H1 (cell line): ENCODE results near the gene DFFB. TPM values are rescaled to one million over a fixed set of nuclear protein-coding genes. Genes with fewer than 3 reads are reported as not detected.

Experiments
- BCL11A ChIP-seq, 2 experiments: IDR thresholded peaks; one replicate each; pipeline ENCODE4 v1.6.1; 2011; ENCODE audit warnings: low read depth in 2 of 2, low read length in 2 of 2, mild to moderate bottlenecking in 2 of 2
- CHD7 ChIP-seq: fragments of 300-600 bp; sonication (generic); IDR thresholded peaks from 2 replicates; pipeline ENCODE4 v1.7.1; 2012; ENCODE audit warnings: low read length, moderate library complexity, mild to moderate bottlenecking, inconsistent platforms; ENCODE audit not compliant: insufficient replicate concordance
- GABPA ChIP-seq: IDR thresholded peaks from 2 replicates; pipeline ENCODE4 v1.6.1; 2011; ENCODE audit warnings: mild to moderate bottlenecking, low read length, moderate library complexity, borderline replicate concordance; ENCODE audit not compliant: insufficient read depth
- GTF2F1 ChIP-seq: IDR thresholded peaks from 2 replicates; pipeline ENCODE4 v1.6.1; 2012; ENCODE audit warnings: low read depth, low read length, improper control_type of control experiment, borderline replicate concordance
- KDM5A ChIP-seq: fragments of 200-600 bp; IDR thresholded peaks from 2 replicates; pipeline ENCODE4 v1.7.1; 2012; ENCODE audit warnings: mild to moderate bottlenecking, low read length, inconsistent platforms, mixed read lengths
- POLR2A ChIP-seq, 2 experiments: IDR thresholded peaks; 1 replicate in 1 of 2; 2 replicates in 1 of 2; pipeline ENCODE4 v1.6.1; 2011; ENCODE audit warnings: low read depth in 2 of 2, low read length in 2 of 2, mild to moderate bottlenecking in 2 of 2; ENCODE audit errors: control extremely low read depth in 1 of 2
- RBBP5 ChIP-seq: IDR thresholded peaks from 2 replicates; pipeline ENCODE4 v1.7.1; 2012; ENCODE audit warnings: low read depth, mild to moderate bottlenecking, inconsistent platforms, low read length, moderate library complexity, borderline replicate concordance
- SIX5 ChIP-seq: IDR thresholded peaks from 2 replicates; pipeline ENCODE4 v1.6.1; 2011; ENCODE audit warnings: mild to moderate bottlenecking, low read depth, low read length
- USF2 ChIP-seq: IDR thresholded peaks from 2 replicates; pipeline ENCODE4 v1.6.1; 2011; ENCODE audit warnings: low read length, improper control_type of control experiment
- polyA plus RNA-seq, 7 experiments: library from polyadenylated mRNA; depleted of rRNA in 3 of 7; stranded (reverse) in 5 of 7; unstranded in 2 of 7; fragments of >200 nt in 5 of 7; fragments of 200-250 nt in 2 of 7; gene quantifications; 1 replicate in 5 of 7; 2 replicates in 1 of 7; 4 replicates in 1 of 7; pipeline versions ENCODE4 v1.2.1 to v1.2.3, GENCODE V29; 2011 to 2013; ENCODE audit warnings: missing spikeins in 2 of 7, mixed read lengths in 2 of 7
- total RNA-seq: library from RNA; stranded (reverse); fragmentation: NEBNext Ultra II Directional; extraction: Animal tissue kit (Norgen Biotek cat#: 25700); gene quantifications from 2 replicates; pipeline ENCODE4 v1.2.1, GENCODE V29; 2021

Gene DFFB
- total and polyA plus RNA-seq, 2 of the 8 experiments (the other 6 are each of a cell fraction or from before 2014, with no cell fraction given), result 8.6 to 11.9 TPM

GRCh38 chr1:3821004-3821403 lies 36.3 kb upstream of the DFFB start (continued):
- TF ChIP-seq CHD7 (no peak), RBBP5 (no peak), POLR2A (IDR thresholded peaks at IDR 0.05; ENCODE audit: control extremely low read depth in 1 of 2, low read depth in 2 of 2, low read length in 2 of 2) (no peak), BCL11A (IDR thresholded peaks at IDR 0.05; ENCODE audit: low read depth in 2 of 2, low read length in 2 of 2) (no peak), GABPA (no peak), KDM5A (no peak), USF2 (no peak), SIX5 (no peak), GTF2F1 (no peak)
